GM12878 (cell line): ENCODE results near the gene CD300A. TPM values are rescaled to one million over a fixed set of nuclear protein-coding genes. Genes with fewer than 3 reads are reported as not detected.

Experiments
- ATAC-seq: fragments of 200-7000 bp; cut with Tn5 transposase; 3 replicates; pipeline ENCODE4 v1.9.1; 2020; ENCODE audit warnings: mild to moderate bottlenecking, moderate library complexity
- BruUV-seq: library from RNA; stranded (reverse); fragments of 400-500 nt; replicated peaks from 2 replicates; lab custom pipeline; 2021; lab: Mats Ljungman, UMichigan
- CTCF ChIA-PET: fragments of 300-600 bp; sonication (Branson Sonifier 250); formaldehyde crosslinking; extraction: SDS; loops from one replicate; lab custom pipeline; 2021; ENCODE audit warnings: inconsistent platforms; lab: Yijun Ruan, JAX
- POLR2A ChIA-PET: fragments of 350-600 bp; formaldehyde crosslinking; extraction: SDS; loops from one replicate; lab custom pipeline; 2021; ENCODE audit warnings: inconsistent platforms; lab: Charles Lee
- RAD21 ChIA-PET: fragments of 300-600 bp; sonication (Branson Sonifier 250); formaldehyde crosslinking; loops from one replicate; lab custom pipeline; 2023; ENCODE audit warnings: antibody characterized with exemption; ENCODE audit not compliant: unreplicated experiment; lab: Charles Lee
- SMC1A ChIA-PET: fragments of 300-600 bp; sonication (Branson Sonifier 250); formaldehyde crosslinking; loops from one replicate; lab custom pipeline; 2023; ENCODE audit not compliant: unreplicated experiment, uncharacterized antibody; lab: Charles Lee
- DNase-seq: peaks from one replicate; pipeline ENCODE4 v3.0.0-alpha.2; 2011; ENCODE audit warnings: low read depth, low spot score
- FAIRE-seq: peaks from 3 replicates; lab custom pipeline; 2011; peaks lifted over from hg19 to GRCh38; lab: Jason Lieb, UNC
- H2AFZ ChIP-seq: 2 replicates; pipeline ENCODE4 v1.6.0; 2011; ENCODE audit warnings: low read depth, low read length, control low read depth; ENCODE audit not compliant: control insufficient read depth
- H3K27ac ChIP-seq: 2 replicates; pipeline ENCODE4 v1.5.1; 2011; ENCODE audit warnings: control low read depth; ENCODE audit not compliant: control insufficient read depth, insufficient read depth
- H3K27me3 ChIP-seq, 2 experiments: replicated peaks in 1 of 2; 2 replicates each; pipeline versions ENCODE4 v1.6.0 to v1.6.1; 2011; ENCODE audit warnings: low read length in 1 of 2; ENCODE audit not compliant: control insufficient read depth in 2 of 2, insufficient read depth in 2 of 2
- H3K36me3 ChIP-seq, 2 experiments: 2 replicates each; pipeline ENCODE4 v1.5.1; 2011; ENCODE audit warnings: low read length in 1 of 2; ENCODE audit not compliant: control insufficient read depth in 2 of 2, insufficient read depth in 2 of 2
- H3K4me1 ChIP-seq: 2 replicates; pipeline ENCODE4 v1.6.1; 2011; ENCODE audit warnings: mild to moderate bottlenecking, low read length, moderate library complexity, mixed read lengths; ENCODE audit not compliant: control insufficient read depth, insufficient read depth
- H3K4me2 ChIP-seq: 2 replicates; pipeline ENCODE4 v1.6.0; 2011; ENCODE audit warnings: control low read depth; ENCODE audit not compliant: control insufficient read depth, insufficient read depth
- H3K4me3 ChIP-seq: fragments of 200-600 bp; sonication (generic); 2 replicates; pipeline ENCODE4 v1.5.1; 2016
- H3K79me2 ChIP-seq: 2 replicates; pipeline ENCODE4 v1.6.0; 2011; ENCODE audit warnings: low read length; ENCODE audit not compliant: control insufficient read depth, insufficient read depth
- H3K9ac ChIP-seq: 2 replicates; pipeline ENCODE4 v1.8.0; 2011; ENCODE audit warnings: low read length, control low read depth, mixed read lengths; ENCODE audit not compliant: control insufficient read depth, insufficient read depth
- H3K9me3 ChIP-seq: replicated peaks from 3 replicates; pipeline ENCODE4 v1.5.1; 2011; ENCODE audit warnings: mild to moderate bottlenecking, low read length; ENCODE audit not compliant: control insufficient read depth, insufficient read depth
- H4K20me1 ChIP-seq: 2 replicates; pipeline ENCODE4 v1.6.0; 2011; ENCODE audit not compliant: control insufficient read depth, insufficient read depth
- HDAC2 ChIP-seq: fragments of 200-600 bp; sonication (generic); IDR thresholded peaks from 2 replicates; pipeline ENCODE4 v1.6.1; 2017
- IKZF1 ChIP-seq: fragments of 450-650 bp; conservative IDR thresholded peaks from 2 replicates; pipeline ENCODE4 v1.6.1; 2017; ENCODE audit warnings: antibody characterized with exemption, mild to moderate bottlenecking
- NFYB ChIP-seq: IDR thresholded peaks from 2 replicates; pipeline ENCODE4 v1.6.1; 2011; ENCODE audit warnings: low read depth, mild to moderate bottlenecking, low read length, improper control_type of control experiment, moderate library complexity; ENCODE audit not compliant: insufficient read depth
- PAX5 ChIP-seq: IDR thresholded peaks from 2 replicates; pipeline ENCODE4 v1.6.1; 2011; ENCODE audit warnings: low read depth, low read length, borderline replicate concordance
- WRNIP1 ChIP-seq: IDR thresholded peaks from 2 replicates; pipeline ENCODE4 v1.6.1; 2011; ENCODE audit warnings: low read depth, low read length, improper control_type of control experiment, borderline replicate concordance
- ZBED1 ChIP-seq: IDR thresholded peaks from 2 replicates; pipeline ENCODE4 v1.6.1; 2016; ENCODE audit warnings: borderline replicate concordance
- ZNF24 ChIP-seq: fragments of 450-650 bp; IDR thresholded peaks from 2 replicates; pipeline ENCODE4 v1.6.1; 2017; ENCODE audit warnings: antibody characterized with exemption, mild to moderate bottlenecking
- WGBS: methylation state at CpG from one replicate; pipeline ENCODE4 v1.1.6; 2016; ENCODE audit warnings: low lambda C conversion rate; ENCODE audit not compliant: insufficient replicate concordance, insufficient coverage; ENCODE audit errors: missing lambda C conversion rate; 5-methylcytosine and 5-hydroxymethylcytosine counted together
- in situ Hi-C: fragments of 300-500 bp; cut with MboI; formaldehyde crosslinking; loops from 9 replicates; pipeline ENCODE4 v1.14.3; 2018; ENCODE audit warnings: mixed read lengths
- intact Hi-C: fragments of 100-400 bp; cut with micrococcal nuclease; formaldehyde crosslinking; loops from one replicate; pipeline ENCODE4 v1.14.2; 2022; ENCODE audit not compliant: unreplicated experiment
- polyA plus RNA-seq, 11 experiments: library from polyadenylated mRNA; depleted of rRNA in 4 of 11; unstranded in 6 of 11; stranded (reverse) in 5 of 11; fragments of >200 nt; fragmentation: Nextera tagmentation in 4 of 11; fragmentation: Illumina TruSeq in 1 of 11; extraction: Ambion mirVana in 4 of 11; extraction: Trizol in 1 of 11; gene quantifications; 1 replicate in 1 of 11; 2 replicates in 10 of 11; pipeline versions ENCODE4 v1.2.1 to v1.2.3, GENCODE V29; 2011 to 2016; ENCODE audit warnings: inconsistent platforms in 2 of 11, missing spikeins in 2 of 11, low read depth in 1 of 11
- total RNA-seq, 4 experiments: library from RNA; depleted of rRNA in 3 of 4; stranded (reverse); fragments of >200 nt in 3 of 4; fragmentation: Illumina TruSeq in 1 of 4; extraction: Trizol in 1 of 4; gene quantifications; 2 replicates each; pipeline versions ENCODE4 v1.2.1 to v1.2.3, GENCODE V29; 2013 to 2021

Gene CD300A
- total and polyA plus RNA-seq, 10 of the 15 experiments (the other 5 are each of a cell fraction or from before 2014, with no cell fraction given), result 10.6 to 128 (median 36.1) TPM

- ATAC-seq (no peak), DNase-seq (no peak), FAIRE-seq (no peak)
- H3K27me3 ChIP-seq, result no peaks in the 10 kb centered on the region
- no peaks in the 10 kb centered on the region for H3K36me3 ChIP-seq
- no peak overlapping the region for H3K4me2 ChIP-seq
- no peaks in the 10 kb centered on the region for H3K79me2 ChIP-seq
- ChIA-PET POLR2A (no interaction called here), RAD21 (interaction anchor here (1.8 kb wide), 1 partner anchor 10 kb away, joined by 6 read pairs; no protein-coding TSS in a partner anchor), CTCF (interaction anchor here (1.6 to 5.1 kb wide), 2 partner anchors 10 to 68 kb away, joined by 4 to 34 read pairs; no protein-coding TSS in a partner anchor), SMC1A (interaction anchor here (1.0 kb wide), 1 partner anchor 50 kb away, joined by 3 read pairs; no protein-coding TSS in a partner anchor)
- in situ Hi-C loops, result no loop called here
- BruUV-seq, result no TSS peak
- H2AFZ ChIP-seq, result no peak overlapping the region
- no peak overlapping the region for H3K4me3 ChIP-seq
- TF ChIP-seq IKZF1, result 0 out of 2 replicates have a peak, but pooled peaks have one; percentile 12
- no peak for TF ChIP-seq ZBED1
- no peak for TF ChIP-seq NFYB
- TF ChIP-seq PAX5, result no peak
- TF ChIP-seq HDAC2, result no peak
- no peak for TF ChIP-seq WRNIP1
- no peak for TF ChIP-seq ZNF24
- intact Hi-C loops, result no loop called here
- WGBS, result 16% methylated on average over 31 of the region's 31 CpGs
- no peaks in the 10 kb centered on the region for H4K20me1 ChIP-seq
- H3K4me1 ChIP-seq, result peaks cover 5% of the 10 kb centered on the region; the same call in 1 of the 2 replicates
- no peaks in the 10 kb centered on the region for H3K9me3 ChIP-seq
- no peak overlapping the region for H3K27ac ChIP-seq
- no peak overlapping the region for H3K9ac ChIP-seq
These were observed 19.6 kb upstream of the CD300A start for GRCh38 chr17:74446551-74447500.
